Measurements from ENCODE around the gene TSC1.

DNA sequence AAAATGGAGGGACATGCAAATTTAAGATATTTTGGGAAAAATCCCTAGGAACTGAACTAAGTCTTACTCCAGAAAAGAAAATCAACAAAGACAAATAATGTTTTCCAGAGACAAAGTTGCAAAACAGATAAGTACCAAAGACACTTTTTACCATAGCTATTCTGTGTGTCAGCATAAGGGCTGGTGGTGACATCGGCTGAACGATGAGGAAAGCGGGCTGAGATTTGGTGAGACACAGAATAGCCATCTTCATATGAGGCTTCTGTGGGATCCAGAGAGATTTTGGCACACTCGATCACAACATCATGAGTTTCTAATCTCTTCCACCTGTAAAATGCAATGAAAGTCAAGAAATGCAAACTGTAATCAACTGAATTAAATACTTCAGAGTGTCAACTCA, 32.3 kb downstream of the TSC1 start:
- no peak for TF ChIP-seq PBX3 (CRISPR knock-in tag; IDR thresholded peaks at IDR 0.05)
- TF ChIP-seq ZNF362 (tag by site-specific recombination; IDR thresholded peaks at IDR 0.05), result no peak
- TF ChIP-seq ZNF510 (tag by site-specific recombination; IDR thresholded peaks at IDR 0.05; ENCODE audit: insufficient replicate concordance), result no peak
- no peak for TF ChIP-seq GLIS1 (tag by site-specific recombination; IDR thresholded peaks at IDR 0.05)
- TF ChIP-seq YY1 (tag by site-specific recombination; IDR thresholded peaks at IDR 0.05), result no peak
- TF ChIP-seq, protein P1, sequence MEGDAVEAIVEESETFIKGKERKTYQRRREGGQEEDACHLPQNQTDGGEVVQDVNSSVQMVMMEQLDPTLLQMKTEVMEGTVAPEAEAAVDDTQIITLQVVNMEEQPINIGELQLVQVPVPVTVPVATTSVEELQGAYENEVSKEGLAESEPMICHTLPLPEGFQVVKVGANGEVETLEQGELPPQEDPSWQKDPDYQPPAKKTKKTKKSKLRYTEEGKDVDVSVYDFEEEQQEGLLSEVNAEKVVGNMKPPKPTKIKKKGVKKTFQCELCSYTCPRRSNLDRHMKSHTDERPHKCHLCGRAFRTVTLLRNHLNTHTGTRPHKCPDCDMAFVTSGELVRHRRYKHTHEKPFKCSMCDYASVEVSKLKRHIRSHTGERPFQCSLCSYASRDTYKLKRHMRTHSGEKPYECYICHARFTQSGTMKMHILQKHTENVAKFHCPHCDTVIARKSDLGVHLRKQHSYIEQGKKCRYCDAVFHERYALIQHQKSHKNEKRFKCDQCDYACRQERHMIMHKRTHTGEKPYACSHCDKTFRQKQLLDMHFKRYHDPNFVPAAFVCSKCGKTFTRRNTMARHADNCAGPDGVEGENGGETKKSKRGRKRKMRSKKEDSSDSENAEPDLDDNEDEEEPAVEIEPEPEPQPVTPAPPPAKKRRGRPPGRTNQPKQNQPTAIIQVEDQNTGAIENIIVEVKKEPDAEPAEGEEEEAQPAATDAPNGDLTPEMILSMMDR (tag by site-specific recombination; IDR thresholded peaks at IDR 0.05), result no peak
- no peak for TF ChIP-seq ZNF624 (tag by site-specific recombination; IDR thresholded peaks at IDR 0.05)
- TF ChIP-seq SETDB1 (IDR thresholded peaks at IDR 0.05; ENCODE audit: insufficient read length, low read length), result no peak
- no peak for TF ChIP-seq TSHZ1 (tag by site-specific recombination; IDR thresholded peaks at IDR 0.05; ENCODE audit: borderline replicate concordance)
- TF ChIP-seq ZNF354C (tag by site-specific recombination; IDR thresholded peaks at IDR 0.05; ENCODE audit: borderline replicate concordance, low read depth), result no peak
- no peak for TF ChIP-seq ZFP37 (tag by site-specific recombination; IDR thresholded peaks at IDR 0.05)
- TF ChIP-seq, protein P2, sequence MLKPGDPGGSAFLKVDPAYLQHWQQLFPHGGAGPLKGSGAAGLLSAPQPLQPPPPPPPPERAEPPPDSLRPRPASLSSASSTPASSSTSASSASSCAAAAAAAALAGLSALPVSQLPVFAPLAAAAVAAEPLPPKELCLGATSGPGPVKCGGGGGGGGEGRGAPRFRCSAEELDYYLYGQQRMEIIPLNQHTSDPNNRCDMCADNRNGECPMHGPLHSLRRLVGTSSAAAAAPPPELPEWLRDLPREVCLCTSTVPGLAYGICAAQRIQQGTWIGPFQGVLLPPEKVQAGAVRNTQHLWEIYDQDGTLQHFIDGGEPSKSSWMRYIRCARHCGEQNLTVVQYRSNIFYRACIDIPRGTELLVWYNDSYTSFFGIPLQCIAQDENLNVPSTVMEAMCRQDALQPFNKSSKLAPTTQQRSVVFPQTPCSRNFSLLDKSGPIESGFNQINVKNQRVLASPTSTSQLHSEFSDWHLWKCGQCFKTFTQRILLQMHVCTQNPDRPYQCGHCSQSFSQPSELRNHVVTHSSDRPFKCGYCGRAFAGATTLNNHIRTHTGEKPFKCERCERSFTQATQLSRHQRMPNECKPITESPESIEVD (tag by site-specific recombination; IDR thresholded peaks at IDR 0.05), result no peak
- no peak for TF ChIP-seq ZSCAN5A (tag by site-specific recombination; IDR thresholded peaks at IDR 0.05)
